H9 (cell line): ENCODE data around the gene POLN. TPM values are rescaled to one million over a fixed set of nuclear protein-coding genes. Genes with fewer than 3 reads are reported as not detected.

Source experiments
- DNase-seq: peaks from one replicate; pipeline ENCODE4 v3.0.0-alpha.2; 2017
- H2AFZ ChIP-seq: one replicate; pipeline ENCODE4 v1.6.1; 2013; ENCODE audit warnings: mild to moderate bottlenecking, low read length, control low read depth, moderate library complexity
- H2AK5ac ChIP-seq: 2 replicates; pipeline ENCODE4 v1.6.1; 2013; ENCODE audit warnings: low read length, control low read depth, mixed read lengths; ENCODE audit not compliant: insufficient read length
- H2BK120ac ChIP-seq: one replicate; pipeline ENCODE4 v1.6.1; 2013; ENCODE audit warnings: low read depth, mild to moderate bottlenecking, low read length, control low read depth, inconsistent platforms; ENCODE audit not compliant: poor library complexity, severe bottlenecking
- H2BK12ac ChIP-seq: 2 replicates; pipeline ENCODE4 v1.6.1; 2013; ENCODE audit warnings: low read length, control low read depth, mixed read lengths, low read depth; ENCODE audit not compliant: insufficient read length
- H2BK15ac ChIP-seq: 2 replicates; pipeline ENCODE4 v1.6.1; 2013; ENCODE audit warnings: low read depth, low read length, control low read depth
- H2BK20ac ChIP-seq: one replicate; pipeline ENCODE4 v1.6.1; 2013; ENCODE audit warnings: low read depth, mild to moderate bottlenecking, low read length, control low read depth, inconsistent platforms; ENCODE audit not compliant: poor library complexity, severe bottlenecking
- H2BK5ac ChIP-seq: 2 replicates; pipeline ENCODE4 v1.6.1; 2013; ENCODE audit warnings: low read length, control low read depth, mixed read lengths; ENCODE audit not compliant: insufficient read length
- H3K14ac ChIP-seq: 2 replicates; pipeline ENCODE4 v1.6.1; 2013; ENCODE audit warnings: low read length, control low read depth; ENCODE audit not compliant: insufficient read depth
- H3K18ac ChIP-seq: 2 replicates; pipeline ENCODE4 v1.6.1; 2013; ENCODE audit warnings: low read depth, mild to moderate bottlenecking, mixed read lengths, low read length, control low read depth; ENCODE audit not compliant: insufficient read length
- H3K23ac ChIP-seq: 2 replicates; pipeline ENCODE4 v1.6.1; 2013; ENCODE audit warnings: low read length, control low read depth, mixed read lengths, low read depth; ENCODE audit not compliant: insufficient read length
- H3K23me2 ChIP-seq: 2 replicates; pipeline ENCODE4 v1.6.1; 2013; ENCODE audit warnings: low read depth, mild to moderate bottlenecking, mixed read lengths, low read length, control low read depth; ENCODE audit not compliant: insufficient read length, poor library complexity, severe bottlenecking
- H3K27ac ChIP-seq: 2 replicates; pipeline ENCODE4 v1.5.1; 2013; ENCODE audit warnings: low read length, control low read depth, mixed read lengths, low read depth; ENCODE audit not compliant: insufficient read length
- H3K27me3 ChIP-seq: 2 replicates; pipeline ENCODE4 v1.6.1; 2013; ENCODE audit warnings: low read length, control low read depth, inconsistent platforms; ENCODE audit not compliant: insufficient read depth
- H3K4ac ChIP-seq: 2 replicates; pipeline ENCODE4 v1.6.1; 2013; ENCODE audit warnings: low read depth, mild to moderate bottlenecking, control low read depth, inconsistent platforms, low read length, moderate library complexity
- H3K4me1 ChIP-seq: 2 replicates; pipeline ENCODE4 v1.6.1; 2013; ENCODE audit warnings: low read length, control low read depth, inconsistent platforms; ENCODE audit not compliant: insufficient read depth
- H3K4me2 ChIP-seq: 2 replicates; pipeline ENCODE4 v1.6.1; 2013; ENCODE audit warnings: low read length, control low read depth, mixed read lengths; ENCODE audit not compliant: insufficient read length, insufficient read depth
- H3K56ac ChIP-seq: 2 replicates; pipeline ENCODE4 v1.6.1; 2013; ENCODE audit warnings: low read depth, mild to moderate bottlenecking, mixed read lengths, low read length, control low read depth; ENCODE audit not compliant: insufficient read length
- H3K79me1 ChIP-seq: 2 replicates; pipeline ENCODE4 v1.6.1; 2013; ENCODE audit warnings: low read depth, mild to moderate bottlenecking, moderate library complexity, low read length, control low read depth, inconsistent platforms; ENCODE audit not compliant: insufficient read depth, poor library complexity, severe bottlenecking
- H3K79me2 ChIP-seq: 2 replicates; pipeline ENCODE4 v1.6.1; 2013; ENCODE audit warnings: low read length, control low read depth, inconsistent platforms; ENCODE audit not compliant: insufficient read depth
- H3K9ac ChIP-seq: 2 replicates; pipeline ENCODE4 v1.6.1; 2013; ENCODE audit warnings: low read length, control low read depth, mixed read lengths; ENCODE audit not compliant: insufficient read length; ENCODE audit errors: extremely low read depth
- H3K9me3 ChIP-seq: one replicate; pipeline ENCODE4 v1.6.1; 2013; ENCODE audit warnings: low read depth, low read length, inconsistent platforms; ENCODE audit not compliant: control insufficient read depth
- H3T11ph ChIP-seq: one replicate; pipeline ENCODE4 v1.6.1; 2013; ENCODE audit warnings: mild to moderate bottlenecking, low read length, control low read depth, inconsistent platforms
- H4K20me1 ChIP-seq: one replicate; pipeline ENCODE4 v1.6.1; 2013; ENCODE audit not compliant: control insufficient read depth, insufficient read length, insufficient read depth
- H4K5ac ChIP-seq: 2 replicates; pipeline ENCODE4 v1.6.1; 2013; ENCODE audit warnings: low read depth, mild to moderate bottlenecking, mixed read lengths, low read length, control low read depth; ENCODE audit not compliant: insufficient read length
- H4K8ac ChIP-seq: replicated peaks from 2 replicates; pipeline ENCODE4 v1.6.1; 2013; ENCODE audit warnings: low read length, control low read depth, mixed read lengths, low read depth; ENCODE audit not compliant: insufficient read length
- H4K91ac ChIP-seq: 2 replicates; pipeline ENCODE4 v1.6.1; 2013; ENCODE audit warnings: low read depth, mild to moderate bottlenecking, moderate library complexity, mixed read lengths, low read length, control low read depth; ENCODE audit not compliant: insufficient read length
- H3K27ac Mint-ChIP-seq, 3 experiments: 2 replicates in 2 of 3; 3 replicates in 1 of 3; pipeline ENCODE4 v1.8.0; 2020 to 2021; ENCODE audit warnings: mixed read lengths in 3 of 3, mild to moderate bottlenecking in 1 of 3, moderate library complexity in 1 of 3
- H3K27me3 Mint-ChIP-seq: 2 replicates; pipeline ENCODE4 v1.8.0; 2021; ENCODE audit warnings: low read depth, mild to moderate bottlenecking, moderate library complexity, mixed read lengths
- H3K36me3 Mint-ChIP-seq, 3 experiments: 2 replicates in 2 of 3; 3 replicates in 1 of 3; pipeline ENCODE4 v1.8.0; 2020 to 2021; ENCODE audit warnings: low read depth in 3 of 3, mixed read lengths in 3 of 3; ENCODE audit not compliant: insufficient read depth in 1 of 3
- H3K4me1 Mint-ChIP-seq, 2 experiments: 2 replicates each; pipeline ENCODE4 v1.8.0; 2020; ENCODE audit warnings: mixed read lengths in 2 of 2
- H3K4me3 Mint-ChIP-seq, 2 experiments: 2 replicates in 1 of 2; 3 replicates in 1 of 2; pipeline ENCODE4 v1.8.0; 2020 to 2021; ENCODE audit warnings: mild to moderate bottlenecking in 2 of 2, mixed read lengths in 2 of 2, moderate library complexity in 1 of 2
- H3K9me3 Mint-ChIP-seq, 2 experiments: 2 replicates in 1 of 2; 3 replicates in 1 of 2; pipeline ENCODE4 v1.8.0; 2020; ENCODE audit warnings: mild to moderate bottlenecking in 2 of 2, mixed read lengths in 2 of 2, moderate library complexity in 1 of 2
- CTCF ChIP-seq: fragments of 200-600 bp; sonication (generic); conservative IDR thresholded peaks from 3 replicates; pipeline ENCODE4 v1.8.0; 2021; ENCODE audit warnings: antibody characterized with exemption, mild to moderate bottlenecking
- WGBS: extraction: QIAGEN DNeasy Blood & Tissue Kit; methylation state at CpG from one replicate; pipeline ENCODE4 v1.1.7; 2013; ENCODE audit warnings: missing lambda C conversion rate, low lambda C conversion rate, mixed read lengths; ENCODE audit not compliant: insufficient read length; ENCODE audit errors: extremely low coverage; 5-methylcytosine and 5-hydroxymethylcytosine counted together
- total RNA-seq: library from RNA; stranded (reverse); gene quantifications from 2 replicates; pipeline ENCODE4 v1.2.1, GENCODE V29; 2021

Gene POLN
- total RNA-seq, 1 experiment from 2014 or later, result 0.74 TPM

DNA sequence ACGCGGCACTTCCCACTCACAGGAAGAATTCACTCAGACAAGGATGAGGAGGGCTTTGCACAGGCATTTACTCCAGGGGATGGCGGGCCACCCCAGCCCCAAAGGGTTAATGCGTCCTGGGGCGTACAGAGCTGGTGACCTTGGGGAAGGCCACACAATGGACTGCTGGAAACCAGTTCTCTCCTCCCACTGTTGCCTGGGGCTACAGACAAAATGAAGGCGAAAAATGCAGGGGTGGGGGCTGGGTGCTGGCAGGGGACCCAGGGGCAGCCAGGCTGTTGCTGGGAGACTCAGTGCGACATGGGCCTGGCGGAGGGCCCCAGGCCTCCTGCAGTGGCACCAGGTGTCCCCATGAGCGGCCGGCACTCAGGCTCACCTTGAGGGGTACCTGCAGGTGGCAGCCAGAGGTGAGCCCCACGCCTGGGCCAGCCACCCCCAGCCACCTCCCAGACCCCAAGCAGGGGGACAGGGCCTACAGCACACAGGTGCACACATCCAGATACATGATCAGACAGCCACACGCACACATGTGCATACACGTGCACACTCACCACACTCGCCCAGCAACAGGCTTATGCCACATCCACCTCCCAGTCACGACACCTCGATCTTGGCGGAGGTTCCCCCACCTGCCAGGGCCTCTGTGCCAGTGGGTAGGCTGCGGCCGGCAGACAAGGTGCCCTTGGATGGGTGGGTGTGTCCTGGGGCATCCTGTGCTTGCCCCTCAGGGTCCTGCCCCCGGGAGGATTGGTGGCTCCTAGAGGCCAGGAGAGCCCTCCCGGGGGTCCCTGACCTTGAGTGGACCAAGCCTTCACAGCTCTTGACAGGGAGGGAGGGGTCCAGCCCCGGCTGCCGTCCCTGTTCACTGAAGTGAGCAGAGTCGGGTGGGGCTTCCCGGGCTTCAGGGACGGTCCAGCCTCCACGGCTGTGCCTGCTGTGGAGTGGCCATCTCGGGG is 169.7 kb downstream of the POLN start:
- H3K79me2 ChIP-seq, result no peaks in the 10 kb centered on the region
- H3K9me3 ChIP-seq, result no peaks in the 10 kb centered on the region
- H2BK15ac ChIP-seq, result no peak overlapping the region
- no peak overlapping the region for H3K27ac ChIP-seq
- H3K79me1 ChIP-seq, result no peaks in the 10 kb centered on the region
- Mint-ChIP-seq H3K4me3 (no peak overlapping the region), H3K27me3 (no peaks in the 10 kb centered on the region; the same call in 1 of the 2 replicates), H3K9me3 (no peaks in the 10 kb centered on the region; a peak in 2 of 5 replicates), H3K4me1 (peaks cover 12 to 26% of the 10 kb centered on the region in 2 experiments), H3K27ac (no peak overlapping the region), H3K36me3 (no peaks in the 10 kb centered on the region)
- WGBS, result no CpG with 5 or more reads among the region's 28 CpGs
- no peaks in the 10 kb centered on the region for H4K20me1 ChIP-seq
- no peaks in the 10 kb centered on the region for H3K27me3 ChIP-seq
- no peak overlapping the region for H2BK12ac ChIP-seq
- no peak overlapping the region for H2BK20ac ChIP-seq
- no peak for TF ChIP-seq CTCF
- no peak overlapping the region for H3K18ac ChIP-seq
- H3K56ac ChIP-seq, result no peak overlapping the region
- H4K5ac ChIP-seq, result no peak overlapping the region
- H2BK120ac ChIP-seq, result no peak overlapping the region
- no peak overlapping the region for H3K4ac ChIP-seq
- no peak overlapping the region for H3T11ph ChIP-seq
- no peak overlapping the region for H3K4me2 ChIP-seq
- no peak overlapping the region for H2AK5ac ChIP-seq
- no peak overlapping the region for H3K23ac ChIP-seq
- no peak overlapping the region for H2BK5ac ChIP-seq
- no peak overlapping the region for H4K8ac ChIP-seq
- H3K23me2 ChIP-seq, result no peaks in the 10 kb centered on the region
- H2AFZ ChIP-seq, result no peak overlapping the region
- no peak overlapping the region for H4K91ac ChIP-seq
- no peak for DNase-seq
- H3K9ac ChIP-seq, result no peak overlapping the region
- no peaks in the 10 kb centered on the region; the same call in 1 of the 2 replicates for H3K4me1 ChIP-seq
- peak overlapping the region; percentile 6; the same call in 1 of the 2 replicates for H3K14ac ChIP-seq
